GM18498 (cell line): ENCODE data around the gene HGS.
A peak's percentile ranks its signal among the peaks of the same experiment; 100 is the strongest.

Experiments used
- ATAC-seq: cut with Tn5 transposase; IDR thresholded peaks from one replicate; pipeline ENCODE4 v1.9.1; 2021; ENCODE audit warnings: mild to moderate bottlenecking, moderate library complexity; ENCODE audit not compliant: unreplicated experiment

HGS gene

GRCh38 chr17:81702934-81703746, 19.3 kb downstream of the HGS start, which contains the start of gene MRPL12:
TSS of gene MRPL12 (plus strand) at chr17:81703367. CDS start at chr17:81703502, 135 bp downstream.
- ATAC-seq: peak; percentile 83

DNA sequence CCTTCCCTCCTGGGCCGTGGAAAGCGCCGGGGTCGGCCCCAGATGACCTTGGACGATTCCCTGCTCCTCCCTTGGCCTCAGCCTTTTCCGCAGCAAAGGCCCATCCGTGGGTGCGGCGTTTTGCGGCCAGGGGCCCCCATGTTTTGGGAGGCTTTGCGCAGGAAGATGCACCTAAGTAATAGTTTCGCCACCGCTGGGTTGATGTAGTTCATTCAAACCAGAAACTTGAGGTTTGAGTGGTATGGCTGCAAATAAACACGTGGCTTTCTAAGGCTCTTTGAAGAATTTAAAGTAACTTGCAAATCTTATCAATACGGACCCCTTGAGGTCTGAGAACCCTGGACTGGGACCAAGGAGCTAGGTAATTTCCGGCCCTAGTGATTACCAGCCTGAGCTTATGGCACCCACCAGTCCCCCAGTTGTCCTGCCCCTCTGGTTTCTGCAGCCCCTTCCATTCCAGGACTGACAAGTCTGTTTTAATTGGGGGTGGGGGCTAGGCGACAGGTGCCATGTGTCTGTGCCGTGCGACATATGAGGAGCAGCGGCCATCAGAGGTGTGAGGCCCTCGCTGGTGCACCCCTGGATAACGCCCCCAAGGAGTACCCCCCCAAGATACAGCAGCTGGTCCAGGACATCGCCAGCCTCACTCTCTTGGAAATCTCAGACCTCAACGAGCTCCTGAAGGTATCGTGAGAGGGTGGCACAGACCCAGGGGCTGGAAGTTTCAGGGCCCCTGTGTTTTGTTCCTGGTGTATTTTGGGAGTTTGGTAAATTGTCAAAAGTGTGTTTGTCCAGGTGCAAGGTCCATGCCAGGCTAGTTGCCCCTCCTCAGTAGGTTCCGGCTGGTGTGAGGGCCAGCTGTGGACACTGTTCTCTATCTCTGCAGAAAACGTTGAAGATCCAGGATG, 20.2 kb downstream of the HGS start:
- peak; percentile 10 for ATAC-seq

- ATAC-seq: no peak
Measured at GRCh38 chr17:81705518-81706231, 21.9 kb downstream of the HGS start.

GRCh38 chr17:81706232-81706611, 22.4 kb downstream of the HGS start:
- no peak for ATAC-seq

DNA sequence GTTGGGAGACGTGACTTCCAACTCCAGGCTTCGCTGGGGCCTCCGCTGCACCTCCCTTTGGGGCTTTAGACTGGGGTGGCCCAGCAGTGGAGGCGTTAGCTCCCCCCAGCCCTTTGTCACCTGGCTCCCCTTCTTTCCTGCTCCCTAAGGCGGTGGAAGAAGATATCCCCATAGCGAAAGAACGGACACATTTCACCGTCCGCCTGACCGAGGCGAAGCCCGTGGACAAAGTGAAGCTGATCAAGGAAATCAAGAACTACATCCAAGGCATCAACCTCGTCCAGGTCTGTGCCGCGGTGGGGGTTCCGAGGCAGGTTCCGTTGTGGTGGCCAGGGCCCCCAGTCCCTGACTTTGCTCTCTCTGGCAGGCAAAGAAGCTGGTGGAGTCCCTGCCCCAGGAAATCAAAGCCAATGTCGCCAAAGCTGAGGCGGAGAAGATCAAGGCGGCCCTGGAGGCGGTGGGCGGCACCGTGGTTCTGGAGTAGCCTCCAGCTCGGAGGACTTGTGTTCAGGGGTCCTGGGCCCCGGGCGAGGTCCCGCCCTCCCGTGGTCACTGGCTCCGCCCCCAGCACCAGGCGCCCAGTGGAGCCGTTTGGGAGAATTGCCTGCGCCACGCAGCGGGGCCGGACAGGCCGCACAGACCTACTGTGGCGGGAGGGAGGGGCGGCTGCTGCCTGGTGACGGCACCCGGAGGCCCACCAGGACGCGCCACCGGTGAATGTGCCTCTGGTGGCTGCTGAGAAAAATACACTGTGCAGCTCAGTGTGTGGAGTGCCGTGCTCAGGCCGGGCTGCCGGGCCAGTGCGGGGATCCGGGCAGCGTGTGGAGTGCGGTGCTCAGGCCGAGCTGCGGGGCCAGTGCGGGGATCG, 23.2 kb downstream of the HGS start:
- ATAC-seq: no peak

DNA sequence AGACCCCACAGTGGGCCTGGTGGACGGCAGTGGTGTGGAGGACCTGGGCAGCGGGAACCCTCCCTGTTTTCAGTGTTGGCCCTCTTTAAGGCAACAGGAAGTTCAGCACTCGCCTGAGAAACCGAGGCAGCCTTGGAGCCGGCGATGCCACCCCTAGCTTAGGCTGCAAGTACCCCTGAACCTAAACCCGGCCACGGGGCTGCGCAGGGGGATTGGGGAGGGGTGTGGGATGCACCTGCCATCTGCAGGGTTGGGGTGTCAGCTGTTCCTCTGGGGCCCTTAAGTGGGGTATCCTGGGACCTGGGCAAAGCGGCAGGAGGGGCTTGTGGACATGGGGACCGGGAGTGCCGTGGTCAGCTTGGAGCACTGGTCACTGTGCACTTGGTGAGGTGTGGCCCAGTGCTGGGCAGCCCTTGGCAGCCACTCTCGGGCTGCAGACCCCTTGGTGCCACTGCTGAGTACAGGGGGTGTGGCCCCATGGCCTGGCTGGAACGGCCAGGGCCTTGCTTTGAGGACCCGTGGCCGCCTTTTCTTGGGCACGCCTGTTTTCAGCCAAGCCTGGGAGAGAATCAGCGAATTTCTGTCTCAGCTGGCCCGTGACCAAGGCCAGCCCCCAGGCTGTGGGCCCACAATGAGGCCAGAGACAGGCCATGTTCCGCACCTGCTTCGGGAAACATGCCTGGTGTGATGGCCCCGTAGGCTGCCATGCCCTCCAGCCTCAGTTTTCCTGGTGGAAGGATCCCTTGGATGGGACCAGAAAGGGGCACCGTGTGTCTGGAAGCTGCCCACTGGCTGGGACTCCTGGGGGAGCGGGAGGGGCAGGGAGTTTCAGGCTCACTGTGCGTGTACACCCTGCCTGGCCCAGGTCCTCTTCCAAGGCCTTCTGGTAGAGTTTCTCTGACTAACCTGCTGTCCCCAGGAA, 24.2 kb downstream of the HGS start:
- ATAC-seq: no peak

GRCh38 chr17:81708739-81709185, 25.0 kb downstream of the HGS start:
- ATAC-seq: no peak

- no peak for ATAC-seq
Measured at GRCh38 chr17:81710514-81711308, 26.9 kb downstream of the HGS start.

- peak; percentile 70 for ATAC-seq
Measured at GRCh38 chr17:81711814-81712467, 28.1 kb downstream of the HGS start, which contains the start of gene SLC25A10. TSS of gene SLC25A10 (plus strand) at chr17:81712284. CDS start at chr17:81712427, 143 bp downstream.

- ATAC-seq: no peak
Measured at GRCh38 chr17:81712468-81713003, 28.7 kb downstream of the HGS start.

DNA sequence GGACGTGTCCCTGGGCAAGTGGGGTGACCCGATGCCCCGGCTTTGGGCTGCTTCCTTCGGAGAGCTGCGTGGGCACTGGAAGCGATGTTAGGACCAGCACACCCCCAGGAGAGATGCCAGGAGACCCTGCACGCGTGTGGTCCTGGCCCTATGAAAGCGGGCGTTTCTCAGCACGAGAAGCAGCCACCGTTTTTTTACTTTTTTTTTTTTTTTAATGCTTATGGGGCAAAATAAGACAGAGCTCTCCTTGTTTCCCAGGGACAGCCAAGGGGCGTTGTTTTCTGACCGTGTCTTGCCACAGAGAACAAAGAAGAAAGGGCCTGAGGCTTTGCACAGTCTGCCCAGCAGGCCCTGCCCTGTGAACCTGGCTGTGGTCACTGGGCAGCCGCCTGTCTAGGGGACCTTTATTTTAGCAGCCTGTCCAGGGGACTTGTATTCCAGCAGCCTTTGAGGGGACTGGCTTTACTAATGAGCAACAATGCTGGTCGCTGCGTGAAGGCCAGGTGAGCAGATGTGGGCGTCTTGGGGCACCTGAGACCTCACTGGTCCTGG, 29.3 kb downstream of the HGS start:
- ATAC-seq: no peak

- ATAC-seq: no peak
Measured at GRCh38 chr17:81713556-81714411, 30.0 kb downstream of the HGS start.

GRCh38 chr17:81714412-81715106, 30.7 kb downstream of the HGS start:
- ATAC-seq: no peak

- no peak for ATAC-seq
Measured at GRCh38 chr17:81715107-81715871, 31.5 kb downstream of the HGS start.
